Measurements from ENCODE around the gene PRODH. TPM values are rescaled to one million over a fixed set of nuclear protein-coding genes. Genes with fewer than 3 reads are reported as not detected.
"Not testable (repeated sequence)": the region's sequence is repeated elsewhere in the genome, so short reads cannot be mapped to it uniquely, and the experiment has no call there.

The PRODH gene
- 10 to 100 TPM; 20.3 to 73.4 (median 48.3) TPM for polyA plus RNA-seq (ENCODE audit: insufficient read depth in 1 of 5, insufficient read length in 5 of 5, low replicate concordance in 1 of 5)
- long read RNA-seq, donor 1, transcript PRODH-203 (14 exons, 2,462 nt), result major isoform, 25 of 40 reads
- long read RNA-seq, donor 1, partial matches to known transcripts, result 12 of 40 reads
- long read RNA-seq, donor 1, other reads (novel, unspliced or antisense), result 0 of 40 reads
- long read RNA-seq, donor 2, transcript PRODH-203 (14 exons, 2,462 nt), result major isoform, 6 of 15 reads
- long read RNA-seq, donor 2, partial matches to known transcripts, result 7 of 15 reads
- long read RNA-seq, donor 2, other reads (novel, unspliced or antisense), result 0 of 15 reads
- long read RNA-seq, donor 3, partial matches to known transcripts, result 6 of 10 reads
- long read RNA-seq, donor 3, other reads (novel, unspliced or antisense), result 0 of 10 reads
- long read RNA-seq, donor 4, partial matches to known transcripts, result 0 of 4 reads
- long read RNA-seq, donor 4, other reads (novel, unspliced or antisense), result 0 of 4 reads
- long read RNA-seq, donor 5, partial matches to known transcripts, result 0 of 2 reads
- long read RNA-seq, donor 5, other reads (novel, unspliced or antisense), result 0 of 2 reads
- long read RNA-seq, donor 6, transcript PRODH-203 (14 exons, 2,462 nt), result major isoform, 6 of 19 reads
- long read RNA-seq, donor 6, partial matches to known transcripts, result 8 of 19 reads
- long read RNA-seq, donor 6, other reads (novel, unspliced or antisense), result 0 of 19 reads
- long read RNA-seq, donor 7, transcript PRODH-201 (6 exons, 2,961 nt), result major isoform, 6 of 10 reads
- long read RNA-seq, donor 7, partial matches to known transcripts, result 0 of 10 reads
- long read RNA-seq, donor 7, other reads (novel, unspliced or antisense), result 0 of 10 reads
- long read RNA-seq, donor 8, transcript PRODH-203 (14 exons, 2,462 nt), result major isoform, 5 of 7 reads
- long read RNA-seq, donor 8, partial matches to known transcripts, result 0 of 7 reads
- long read RNA-seq, donor 8, other reads (novel, unspliced or antisense), result 0 of 7 reads

GRCh38 chr22:18935889-18936529 is at the start of gene PRODH:
Gene PRODH, minus strand, starts transcription at chr22:18936293. Its CDS starts 6 bp downstream, at chr22:18936287.
- no peak for DNase-seq

DNA sequence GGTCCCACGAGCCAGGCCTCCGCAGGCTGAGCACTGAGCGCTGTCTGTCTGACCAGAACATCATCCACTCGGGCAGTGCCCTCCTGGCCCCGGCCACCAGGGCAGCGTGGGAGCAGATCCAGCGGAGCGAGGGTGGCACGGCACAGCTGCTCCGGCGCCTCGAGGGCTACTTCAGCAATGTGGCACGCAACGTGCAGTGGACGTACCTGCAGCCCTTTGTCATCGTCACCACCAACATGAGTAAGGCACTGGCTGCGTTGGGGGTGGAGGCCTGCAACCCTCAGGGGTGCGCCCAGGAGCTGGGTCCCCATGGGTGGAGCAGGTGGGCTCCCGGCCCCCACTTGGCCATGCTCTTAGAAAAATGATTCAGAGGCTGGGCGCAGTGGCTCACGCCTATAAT is 49.7 kb upstream of the PRODH start:
- no peak for DNase-seq

DNA sequence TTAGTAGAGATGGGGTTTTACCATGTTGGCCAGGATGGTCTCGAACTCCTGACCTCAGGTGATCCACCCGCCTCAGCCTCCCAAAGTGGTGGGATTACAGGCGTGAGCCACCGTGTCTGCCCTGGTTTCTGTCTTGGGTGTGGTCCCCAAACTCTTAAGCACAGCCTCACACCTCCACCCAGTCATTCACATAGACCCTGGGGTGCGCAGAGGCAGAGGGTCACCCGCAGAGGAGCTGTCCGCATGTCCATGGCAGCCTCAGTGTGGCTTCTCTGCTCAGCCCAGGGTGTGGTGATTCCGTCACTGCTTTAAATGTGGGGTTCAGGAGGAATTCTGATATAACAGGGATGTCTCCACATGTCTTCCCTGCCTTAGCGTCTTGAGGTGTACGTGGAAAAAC is 48.5 kb upstream of the PRODH start:
- no peak for DNase-seq

DNA sequence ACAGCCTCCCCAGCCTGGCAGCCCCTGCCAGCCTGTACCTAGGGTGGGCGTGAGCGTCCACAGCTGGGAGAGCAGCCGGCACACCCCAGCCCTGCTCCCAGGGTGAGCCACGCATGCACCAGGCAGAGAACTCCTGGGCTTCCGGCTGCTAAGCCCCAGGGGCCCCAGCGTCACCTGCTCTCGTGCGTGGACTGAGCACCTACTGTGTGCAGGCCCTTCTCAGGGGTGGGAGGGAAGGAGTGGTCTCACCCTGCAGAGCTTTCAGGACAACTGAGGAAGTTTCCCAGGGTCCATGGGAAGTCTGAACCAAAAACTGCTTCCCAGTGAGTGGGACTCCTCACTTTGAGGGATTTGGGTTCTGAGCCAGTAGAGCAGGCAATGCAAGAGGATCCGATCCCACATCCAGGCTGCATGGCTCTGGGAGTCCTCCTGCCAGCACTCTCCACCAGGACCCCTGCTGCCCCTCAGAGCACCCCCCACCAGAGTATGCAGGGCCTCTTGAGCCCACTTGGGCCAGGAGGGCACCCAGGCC is 47.1 kb upstream of the PRODH start:
- DNase-seq, result no peak

- no peak for DNase-seq
Observed at GRCh38 chr22:18980829-18981228, 44.7 kb upstream of the PRODH start.

GRCh38 chr22:18979957-18980356 is 43.9 kb upstream of the PRODH start:
- DNase-seq, result no peak

- no peak for DNase-seq
Observed at GRCh38 chr22:18978506-18978905, 42.4 kb upstream of the PRODH start.

DNA sequence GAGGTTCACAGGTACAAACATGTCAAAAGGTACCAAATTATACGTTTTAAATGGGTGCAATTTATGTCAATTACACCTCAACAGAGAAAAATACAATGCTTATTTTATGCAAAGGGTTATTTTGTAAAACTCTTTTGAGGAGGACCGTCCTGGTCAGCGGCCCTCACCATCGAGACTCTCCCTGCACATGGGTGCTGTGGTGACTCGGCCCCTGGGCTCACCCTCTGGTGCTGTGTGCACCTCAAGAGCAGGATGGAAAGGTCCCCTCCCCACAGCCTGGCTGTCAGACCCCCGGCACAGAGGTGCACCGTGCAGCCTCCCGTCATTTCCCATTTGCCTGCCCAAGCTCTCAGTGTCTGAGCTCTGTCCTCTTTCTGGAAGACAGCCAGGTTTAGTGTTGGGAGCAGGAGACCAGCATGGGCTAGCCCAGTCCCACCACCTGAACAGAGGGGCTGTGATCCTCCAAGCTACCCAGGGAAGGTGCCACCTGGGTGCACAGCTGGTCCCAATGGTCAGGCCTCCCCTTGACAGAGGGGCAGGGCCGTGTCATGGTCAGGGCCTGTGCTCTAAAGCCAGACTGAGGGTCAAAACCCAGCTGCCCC is 41.8 kb upstream of the PRODH start:
- no peak for DNase-seq

DNA sequence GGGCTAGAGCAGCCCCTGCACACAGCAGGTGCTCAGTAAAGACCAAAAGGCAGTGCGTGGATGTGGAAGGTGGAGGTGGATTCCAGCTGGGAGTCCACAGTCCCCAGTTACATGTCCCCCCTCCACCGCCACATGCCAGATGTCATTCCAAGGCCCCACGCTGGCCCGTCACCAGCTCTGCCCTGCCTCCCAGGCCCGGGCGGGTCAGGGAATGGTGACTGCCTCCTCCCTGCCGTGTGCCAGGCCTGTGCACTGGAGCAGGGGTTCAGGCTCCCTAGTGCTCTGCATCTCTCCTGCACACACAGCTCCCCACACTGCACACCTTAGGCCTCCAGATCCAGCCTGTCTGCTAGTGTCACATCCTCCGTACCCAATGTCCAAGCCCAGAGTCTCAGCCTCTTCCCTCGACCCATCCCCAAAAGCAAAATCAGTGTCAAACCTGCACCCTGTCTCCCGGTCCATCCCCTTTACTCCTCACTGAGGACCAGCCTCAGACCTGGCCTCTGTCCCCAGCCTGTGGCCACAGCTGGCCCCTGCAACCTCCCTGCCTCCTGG is 40.2 kb upstream of the PRODH start:
- no peak for DNase-seq

- DNase-seq, result no peak
Observed at GRCh38 chr22:18975434-18976196, 39.5 kb upstream of the PRODH start.

DNA sequence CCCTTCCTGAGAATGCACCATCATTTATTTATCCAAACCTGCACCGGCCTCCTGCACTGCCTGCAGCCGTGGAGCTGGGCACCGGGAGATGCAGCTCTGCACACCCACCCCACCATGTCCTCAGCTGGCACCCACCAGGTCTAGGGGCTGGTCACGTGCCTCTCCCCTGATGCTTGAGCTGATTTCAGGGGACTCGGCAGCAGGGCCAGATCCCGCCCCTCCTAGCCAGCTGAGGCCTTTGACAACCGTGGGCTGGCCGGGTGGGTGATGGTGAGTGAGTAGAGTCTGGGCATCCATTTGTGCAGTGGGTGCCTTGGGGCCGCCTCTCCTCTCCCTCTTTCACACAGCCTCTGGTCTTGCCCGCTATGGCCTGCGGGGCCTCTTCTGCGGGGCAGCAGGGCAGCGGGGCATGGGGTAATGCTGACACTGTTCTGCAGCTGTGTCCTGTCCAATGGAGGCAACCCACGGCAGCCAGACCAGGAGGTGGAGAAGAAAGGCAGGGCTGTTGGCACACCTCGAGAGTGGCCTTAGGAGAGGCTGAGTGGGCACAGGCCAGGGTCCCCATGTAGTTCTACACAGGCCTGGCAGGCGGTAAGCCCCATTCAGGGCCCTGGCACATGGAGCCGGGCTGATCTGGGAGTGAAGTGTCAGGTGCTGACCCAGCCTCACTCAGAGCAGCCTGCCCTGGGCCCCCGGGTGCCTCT is 38.5 kb upstream of the PRODH start:
- DNase-seq, result no peak

DNA sequence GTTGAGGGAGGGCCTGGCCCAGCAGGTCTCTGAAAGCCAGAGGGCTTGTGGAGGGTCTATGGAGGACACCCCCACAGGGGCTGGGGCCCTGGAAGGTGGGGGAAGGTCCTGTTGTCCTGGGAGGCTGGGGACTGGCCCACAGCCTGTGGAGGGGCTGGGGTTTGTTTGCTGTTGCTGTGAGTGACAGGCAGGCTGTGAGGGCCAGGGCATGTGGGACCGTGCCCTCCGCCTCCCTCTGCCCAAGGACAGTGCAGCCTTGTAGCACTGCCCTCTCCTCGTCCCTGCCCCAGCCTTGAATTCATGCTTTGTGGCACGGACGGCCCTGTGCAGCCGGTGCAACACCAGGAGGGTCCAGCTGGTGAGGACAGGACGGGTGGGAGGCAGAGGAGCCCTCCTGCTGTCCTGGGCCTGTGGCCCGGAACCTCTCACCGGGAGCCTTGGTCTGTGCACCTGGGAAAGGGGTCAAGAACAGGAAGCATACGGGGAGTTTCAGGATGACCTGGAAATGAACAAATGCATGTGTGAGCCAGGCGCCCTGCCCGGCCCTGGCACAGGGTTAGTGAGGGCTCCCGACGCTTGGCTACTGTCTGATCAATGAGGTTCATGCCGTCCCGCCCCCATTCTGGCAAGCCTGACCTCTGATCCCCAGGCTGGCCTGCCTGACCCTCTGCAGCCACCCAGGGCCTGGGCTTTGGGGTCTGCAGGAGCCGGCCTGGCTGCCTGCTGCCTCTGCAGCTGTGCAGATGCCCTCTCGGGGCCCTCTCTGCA is 37.4 kb upstream of the PRODH start:
- no peak for DNase-seq

GRCh38 chr22:18972591-18972990 is 36.5 kb upstream of the PRODH start:
- not testable (repeated sequence) for DNase-seq

- not testable (repeated sequence) for DNase-seq
Observed at GRCh38 chr22:18972029-18972428, 35.9 kb upstream of the PRODH start.

- DNase-seq, result no peak
Observed at GRCh38 chr22:18971321-18971751, 35.2 kb upstream of the PRODH start.

DNA sequence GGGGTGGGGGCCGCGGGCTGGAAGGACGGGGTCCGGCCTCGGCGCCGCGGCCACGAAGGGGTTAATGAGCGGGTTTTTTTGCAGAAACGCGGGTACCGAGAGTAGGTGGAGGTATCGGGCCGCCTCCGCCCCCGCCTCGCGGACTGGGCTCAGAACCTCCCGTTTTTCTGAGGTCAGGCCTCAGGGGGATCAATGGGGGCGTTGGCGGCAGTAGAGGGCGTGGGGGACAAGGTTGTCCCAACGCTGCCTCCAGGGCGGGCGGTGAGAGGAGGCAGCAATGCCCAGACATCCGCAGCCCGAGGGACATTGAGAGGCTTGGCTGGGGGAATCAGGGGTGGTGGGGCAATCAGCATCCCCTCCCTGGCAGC is 34.8 kb upstream of the PRODH start:
- no peak for DNase-seq

DNA sequence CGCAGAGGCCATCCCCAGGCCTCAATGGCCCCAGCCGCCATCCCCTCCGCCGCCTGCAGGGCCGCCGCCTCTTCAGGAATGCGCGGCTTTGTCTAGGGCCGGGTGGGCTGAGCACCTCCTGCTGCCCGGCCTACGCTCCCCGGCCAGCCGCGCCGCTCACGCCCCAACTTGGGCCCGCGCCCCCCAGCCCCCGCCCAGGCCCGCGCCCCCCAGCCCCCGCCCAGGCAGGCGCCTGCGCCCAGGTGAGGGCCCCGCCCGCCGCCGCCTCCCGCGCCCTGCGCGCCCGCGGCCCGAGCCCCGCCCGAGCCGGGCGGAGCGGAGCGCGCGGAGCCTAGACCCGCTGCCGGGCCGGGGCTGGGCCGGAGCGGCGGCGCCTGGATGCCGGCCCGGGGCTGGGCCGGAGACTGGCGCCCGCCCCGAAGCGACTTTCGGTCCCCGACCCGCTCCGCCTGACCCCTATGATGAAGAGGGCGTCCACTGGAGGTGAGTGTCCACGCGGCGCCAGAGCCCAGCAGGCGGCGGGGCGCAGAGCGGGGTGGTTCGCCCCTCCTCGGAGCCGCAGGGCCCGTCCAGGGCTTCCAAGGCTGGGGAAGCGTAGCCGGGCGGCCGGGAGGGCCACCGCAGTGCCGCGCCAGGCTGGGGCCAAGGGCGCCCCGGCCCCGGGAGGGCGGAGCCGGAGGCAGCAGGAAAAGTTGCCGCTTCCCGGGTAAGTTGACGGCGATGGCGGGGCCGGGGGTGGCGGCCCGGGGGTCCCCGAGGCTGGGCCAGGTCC is 34.3 kb upstream of the PRODH start:
- peak; percentile 5 to 21 for DNase-seq
